HEK293 (cell line): ENCODE data around the gene PDIA3.
A peak's percentile ranks its signal among the peaks of the same experiment; 100 is the strongest.

Experiments
- ATF2 ChIP-seq: fragments of 450-650 bp; formaldehyde crosslinking; IDR thresholded peaks from 2 replicates; pipeline ENCODE4 v1.5.1; 2016; ENCODE audit warnings: missing biosample characterization, missing genetic modification characterization, low read depth
- ELK4 ChIP-seq: IDR thresholded peaks from 2 replicates; pipeline ENCODE4 v1.6.1; 2011; ENCODE audit warnings: mild to moderate bottlenecking, low read depth, low read length, borderline replicate concordance
- GLIS2 ChIP-seq: fragments of 450-650 bp; formaldehyde crosslinking; IDR thresholded peaks from 2 replicates; pipeline ENCODE4 v1.5.1; 2016; ENCODE audit warnings: missing biosample characterization, missing genetic modification characterization
- KLF1 ChIP-seq: fragments of 450-650 bp; formaldehyde crosslinking; IDR thresholded peaks from 2 replicates; pipeline ENCODE4 v1.5.1; 2016; ENCODE audit warnings: missing biosample characterization, missing genetic modification characterization
- PRDM10 ChIP-seq: fragments of 450-650 bp; formaldehyde crosslinking; IDR thresholded peaks from 2 replicates; pipeline ENCODE4 v1.5.1; 2016; ENCODE audit warnings: missing biosample characterization, missing genetic modification characterization
- YY2 ChIP-seq: fragments of 450-650 bp; formaldehyde crosslinking; IDR thresholded peaks from 2 replicates; pipeline ENCODE4 v1.5.1; 2016; ENCODE audit warnings: missing biosample characterization, missing genetic modification characterization
- ZBTB44 ChIP-seq: fragments of 450-650 bp; IDR thresholded peaks from 2 replicates; pipeline ENCODE4 v1.5.1; 2018; ENCODE audit warnings: missing biosample characterization, mild to moderate bottlenecking, missing genetic modification characterization
- ZFP41 ChIP-seq: fragments of 450-650 bp; formaldehyde crosslinking; IDR thresholded peaks from 2 replicates; pipeline ENCODE4 v1.5.1; 2016; ENCODE audit warnings: missing biosample characterization, missing genetic modification characterization, borderline replicate concordance
- ZIC2 ChIP-seq: fragments of 450-650 bp; formaldehyde crosslinking; IDR thresholded peaks from 2 replicates; pipeline ENCODE4 v1.5.1; 2016; ENCODE audit warnings: missing biosample characterization, missing genetic modification characterization
- ZNF112 ChIP-seq: fragments of 450-650 bp; formaldehyde crosslinking; IDR thresholded peaks from 2 replicates; pipeline ENCODE4 v1.5.0; 2017; ENCODE audit warnings: missing biosample characterization, missing genetic modification characterization
- ZNF133 ChIP-seq: fragments of 450-650 bp; formaldehyde crosslinking; IDR thresholded peaks from 2 replicates; pipeline ENCODE4 v1.5.1; 2016; ENCODE audit warnings: missing biosample characterization, missing genetic modification characterization
- ZNF18 ChIP-seq: fragments of 450-650 bp; formaldehyde crosslinking; IDR thresholded peaks from 2 replicates; pipeline ENCODE4 v1.5.1; 2016; ENCODE audit warnings: missing biosample characterization, missing genetic modification characterization
- ZNF239 ChIP-seq: fragments of 450-650 bp; formaldehyde crosslinking; IDR thresholded peaks from 2 replicates; pipeline ENCODE4 v1.5.1; 2016; ENCODE audit warnings: missing biosample characterization, missing genetic modification characterization
- ZNF391 ChIP-seq: fragments of 450-650 bp; formaldehyde crosslinking; IDR thresholded peaks from 2 replicates; pipeline ENCODE4 v1.5.1; 2016; ENCODE audit warnings: low read depth, missing biosample characterization, missing genetic modification characterization, borderline replicate concordance
- ZNF423 ChIP-seq: fragments of 450-650 bp; formaldehyde crosslinking; IDR thresholded peaks from 2 replicates; pipeline ENCODE4 v1.5.1; 2016; ENCODE audit warnings: missing biosample characterization, missing genetic modification characterization
- ZNF513 ChIP-seq: fragments of 450-650 bp; IDR thresholded peaks from 2 replicates; pipeline ENCODE4 v1.5.1; 2018; ENCODE audit warnings: missing biosample characterization, missing genetic modification characterization
- ZNF529 ChIP-seq: fragments of 450-650 bp; formaldehyde crosslinking; IDR thresholded peaks from 2 replicates; pipeline ENCODE4 v1.5.1; 2017; ENCODE audit warnings: missing genetic modification characterization, missing biosample characterization; ENCODE audit not compliant: insufficient replicate concordance
- ZNF530 ChIP-seq: fragments of 450-650 bp; formaldehyde crosslinking; IDR thresholded peaks from 2 replicates; pipeline ENCODE4 v1.5.1; 2016; ENCODE audit warnings: low read depth, missing biosample characterization, missing genetic modification characterization
- ZNF549 ChIP-seq: fragments of 450-650 bp; IDR thresholded peaks from 2 replicates; pipeline ENCODE4 v1.5.1; 2018; ENCODE audit warnings: missing biosample characterization, missing genetic modification characterization, mild to moderate bottlenecking, inconsistent platforms, moderate library complexity
- ZNF610 ChIP-seq: fragments of 450-650 bp; formaldehyde crosslinking; IDR thresholded peaks from 2 replicates; pipeline ENCODE4 v1.5.1; 2016; ENCODE audit warnings: missing biosample characterization, missing genetic modification characterization, borderline replicate concordance
- ZNF621 ChIP-seq: fragments of 450-650 bp; formaldehyde crosslinking; IDR thresholded peaks from 2 replicates; pipeline ENCODE4 v1.5.1; 2017; ENCODE audit warnings: missing biosample characterization, missing genetic modification characterization
- ZNF626 ChIP-seq: fragments of 450-650 bp; sonication (Bioruptor Pico); formaldehyde crosslinking; IDR thresholded peaks from 2 replicates; pipeline ENCODE4 v1.5.1; 2018; ENCODE audit warnings: missing biosample characterization, missing genetic modification characterization, inconsistent platforms
- ZNF660 ChIP-seq: fragments of 450-650 bp; IDR thresholded peaks from 2 replicates; pipeline ENCODE4 v1.5.1; 2018; ENCODE audit warnings: missing biosample characterization, mild to moderate bottlenecking, missing genetic modification characterization
- ZSCAN18 ChIP-seq: fragments of 450-650 bp; formaldehyde crosslinking; IDR thresholded peaks from 2 replicates; pipeline ENCODE4 v1.5.1; 2016; ENCODE audit warnings: missing biosample characterization, missing genetic modification characterization
- ZXDB ChIP-seq: fragments of 450-650 bp; formaldehyde crosslinking; IDR thresholded peaks from 2 replicates; pipeline ENCODE4 v1.5.1; 2016; ENCODE audit warnings: missing biosample characterization, missing genetic modification characterization

Gene PDIA3

GRCh38 chr15:43800286-43801141, 54.3 kb downstream of the PDIA3 start, which contains the start of gene HYPK (continued):
- TF ChIP-seq GLIS2 (tag by site-specific recombination) (0 out of 2 replicates have a peak, but pooled peaks have one; percentile 43), ZNF513 (tag by site-specific recombination) (no peak), ZBTB44 (tag by site-specific recombination) (no peak), ZNF626 (tag by site-specific recombination) (no peak), ZNF423 (tag by site-specific recombination) (no peak), ZNF529 (no peak), ZXDB (tag by site-specific recombination) (peak; percentile 79; the same call in 1 of the 2 replicates), ZNF112 (tag by site-specific recombination) (no peak), ZNF239 (0 out of 2 replicates have a peak, but pooled peaks have one; percentile 18), KLF1 (tag by site-specific recombination) (peak; percentile 15; the same call in 1 of the 2 replicates), ZNF549 (tag by site-specific recombination) (no peak), YY2 (tag by site-specific recombination) (peak; percentile 75), ZNF391 (tag by site-specific recombination) (no peak), ZNF610 (tag by site-specific recombination) (no peak), ZIC2 (no peak), ELK4 (no peak), ZNF530 (tag by site-specific recombination) (no peak), ZNF660 (tag by site-specific recombination) (no peak), ZNF621 (tag by site-specific recombination) (no peak), ATF2 (no peak), PRDM10 (tag by site-specific recombination) (no peak), ZNF18 (tag by site-specific recombination) (no peak), ZFP41 (no peak), ZNF133 (no peak), ZSCAN18 (no peak)
